Activated CD4-positive, CD25-positive, alpha-beta regulatory T cell treated with anti-CD3 and anti-CD28 coated beads, Interleukin-2, amount 50 U/mL, for 16 hours (primary cell): ENCODE results near the gene RHBDD1.

Source experiments
- DNase-seq: peaks from one replicate; pipeline ENCODE4 v3.0.0-alpha.2; 2020; ENCODE audit warnings: low read depth, low spot score

RHBDD1 gene

DNA sequence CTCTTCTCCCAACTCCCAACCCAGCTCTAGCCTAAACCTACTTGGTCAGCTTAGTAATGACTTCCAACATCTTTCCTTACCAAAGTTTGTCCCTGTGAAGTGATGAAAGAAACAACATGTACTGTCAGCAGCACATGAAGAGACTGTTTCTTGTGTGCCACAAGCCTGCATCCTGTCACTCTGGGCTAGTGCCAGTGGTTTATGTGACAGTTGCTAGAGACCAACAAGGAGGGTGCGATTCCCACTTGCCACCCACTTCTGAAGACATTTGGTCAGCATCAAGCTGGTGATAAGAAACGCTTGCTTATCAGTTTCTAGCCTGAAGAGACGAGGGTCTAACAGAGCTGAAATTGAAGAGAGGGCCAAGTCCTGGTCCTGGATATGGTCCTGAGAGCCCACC lies 195.5 kb downstream of the RHBDD1 start:
- no peak for DNase-seq

DNA sequence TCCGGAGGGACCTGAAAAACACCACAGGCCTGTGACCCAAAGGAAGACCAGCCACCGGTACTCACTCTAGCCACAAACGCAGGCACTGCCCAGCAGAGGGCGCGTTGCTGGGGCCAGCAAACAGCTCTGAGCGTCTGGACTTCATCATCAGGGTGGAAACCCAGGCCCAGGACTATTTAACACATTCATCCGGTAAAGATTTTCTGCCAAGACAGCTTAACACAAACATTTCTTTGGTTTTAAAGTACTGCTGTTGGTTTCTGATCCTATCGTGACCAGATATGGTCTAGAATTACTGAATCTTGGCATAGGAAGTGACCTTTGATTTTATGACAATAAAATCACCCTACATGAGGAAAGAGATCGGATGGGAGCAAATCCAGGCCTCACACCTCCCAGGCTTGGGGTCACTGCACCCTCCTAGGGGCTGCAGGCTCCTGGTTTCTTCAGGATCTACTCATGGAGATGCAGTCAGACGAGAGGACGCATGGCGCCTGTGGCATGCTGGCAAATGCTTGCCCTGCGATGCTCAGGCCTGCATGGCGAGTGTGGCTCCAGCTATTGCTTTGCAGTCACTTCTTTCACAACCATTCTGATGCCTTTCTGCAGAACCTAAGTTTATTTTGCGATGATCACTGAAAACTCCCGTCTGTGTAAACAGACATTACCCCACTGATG lies 197.8 kb downstream of the RHBDD1 start:
- DNase-seq: no peak

DNA sequence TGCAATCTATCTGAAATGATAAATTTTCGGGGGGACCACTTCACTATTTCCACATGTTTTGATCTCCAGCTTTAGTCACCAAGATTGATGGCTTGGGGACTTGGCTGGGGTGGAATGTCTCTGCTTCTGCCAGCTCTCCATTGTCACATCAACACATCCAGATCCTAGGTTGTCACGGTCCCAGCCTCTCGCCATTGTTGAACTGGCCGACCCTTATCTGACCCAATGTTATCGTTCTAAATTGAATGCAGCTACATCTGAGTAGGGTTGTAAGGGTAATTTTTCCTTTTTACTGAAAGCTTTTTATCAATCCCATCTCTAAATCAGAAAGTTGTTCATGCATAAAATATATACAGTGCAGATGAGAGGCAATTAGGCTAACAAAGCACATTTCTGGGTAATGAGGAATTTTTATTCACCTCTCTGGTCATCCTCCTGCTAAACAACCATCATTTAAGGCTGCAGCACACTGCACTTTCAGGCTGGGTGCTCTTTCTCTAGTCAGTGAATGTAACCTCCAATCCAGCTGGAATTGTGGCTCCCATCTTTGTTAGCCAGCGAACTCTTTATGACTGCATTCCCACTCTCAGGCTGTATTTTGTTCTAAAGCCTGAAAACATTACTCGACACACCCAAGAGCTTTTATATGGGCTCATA lies 200.0 kb downstream of the RHBDD1 start:
- DNase-seq: no peak

DNA sequence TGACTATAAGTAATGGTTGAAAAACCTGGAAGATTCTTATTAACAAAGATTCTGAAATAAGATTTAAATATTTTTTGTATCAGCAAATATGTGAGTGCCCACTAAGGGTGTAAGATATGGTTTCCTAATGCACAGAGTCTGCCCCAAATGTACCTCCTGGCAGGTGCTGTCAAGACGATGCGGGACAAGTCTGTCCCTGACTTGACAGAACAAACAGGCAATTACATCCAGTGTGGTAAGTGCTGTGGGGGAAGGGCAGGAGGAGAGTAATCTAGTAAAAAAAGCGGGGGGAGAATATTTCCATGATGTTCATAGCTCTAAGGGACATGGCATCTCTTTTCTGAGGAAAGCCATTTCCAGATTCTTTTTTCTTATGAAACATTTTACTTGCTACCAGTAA lies 200.7 kb downstream of the RHBDD1 start:
- DNase-seq: no peak

DNA sequence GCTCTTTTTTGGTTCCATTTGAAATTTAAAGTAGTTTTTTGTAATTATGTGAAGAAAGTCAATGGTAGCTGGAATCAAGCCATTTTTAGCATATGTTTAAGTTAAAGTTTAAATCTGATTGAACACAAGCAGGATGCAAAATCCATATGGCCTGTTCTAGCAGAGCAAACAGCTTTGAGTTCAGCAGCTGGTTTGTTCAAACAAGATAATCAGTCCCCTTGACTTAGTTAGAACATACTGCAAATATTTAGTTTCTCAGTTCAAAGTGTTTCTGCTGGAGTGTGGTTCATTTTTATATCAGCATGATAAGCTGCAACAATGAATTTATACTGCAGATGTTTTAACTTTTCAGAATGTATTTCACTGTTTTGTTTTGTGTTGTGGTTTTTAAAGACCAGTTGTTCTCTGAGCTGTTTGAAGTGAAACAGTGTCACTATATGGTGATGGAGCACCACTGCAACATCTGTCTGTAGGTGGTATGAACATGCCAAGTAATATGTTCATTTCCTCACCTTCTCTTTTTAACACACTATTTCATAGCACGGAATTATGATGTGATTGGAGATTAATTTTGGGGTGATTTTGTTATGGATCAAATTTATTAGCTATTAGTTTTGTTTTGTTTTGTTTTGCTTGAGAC lies 202.8 kb downstream of the RHBDD1 start:
- no peak for DNase-seq

DNA sequence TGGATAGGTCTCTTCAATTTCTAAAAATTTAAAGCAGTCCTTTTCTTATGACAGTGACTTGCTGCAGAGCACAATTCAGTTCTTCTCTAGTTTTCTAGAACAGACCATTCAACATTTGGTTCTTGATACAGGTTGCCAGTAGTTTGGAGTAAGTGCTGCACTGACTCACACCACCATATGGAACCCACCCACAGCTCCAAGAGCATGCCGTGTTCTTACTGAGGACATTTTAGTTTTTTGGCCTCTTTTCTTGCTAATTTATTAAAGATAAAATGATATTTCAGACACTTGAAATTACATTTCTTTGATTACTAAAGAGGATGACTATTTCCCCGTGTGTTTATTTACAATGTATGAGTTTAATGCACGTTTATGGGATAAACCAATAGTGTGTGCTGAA lies 208.1 kb downstream of the RHBDD1 start:
- no peak for DNase-seq
